ENCODE data around the gene ARHGAP29. TPM values are rescaled to one million over a fixed set of nuclear protein-coding genes. Genes with fewer than 3 reads are reported as not detected.
A peak's percentile ranks its signal among the peaks of the same experiment; 100 is the strongest.

Gene ARHGAP29
- total RNA-seq, 1 donor from 2014 or later = 131 TPM

- no peak for TF ChIP-seq CTCF (conservative IDR thresholded peaks at IDR 0.05; ENCODE audit: low read depth, low read length)
- no peak for DNase-seq (ENCODE audit: low read depth)
- H3K4me3 ChIP-seq (ENCODE audit: low read depth, low read length) = no peak overlapping the region
Measured at GRCh38 chr1:94275083-94275482, 37.7 kb upstream of the ARHGAP29 start.

DNA sequence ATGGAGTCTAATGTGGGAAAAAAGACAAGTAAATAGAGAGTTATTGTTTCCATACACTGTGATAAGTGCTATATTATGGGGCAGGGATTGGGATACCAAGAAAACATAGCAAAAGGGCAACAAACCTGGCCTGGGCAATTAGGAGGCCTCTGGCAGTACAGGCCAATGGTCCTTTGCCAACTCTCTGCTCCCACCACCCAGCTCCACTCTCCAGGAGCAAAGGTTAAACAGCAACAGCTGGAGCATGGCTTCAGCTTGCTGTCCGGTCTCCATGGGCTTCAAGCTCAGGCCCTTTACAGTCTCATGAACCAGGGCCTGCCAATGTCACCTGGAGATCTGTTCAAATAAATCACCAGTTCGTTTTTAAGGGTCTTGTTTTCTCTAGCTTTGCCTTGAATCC lies 37.2 kb upstream of the ARHGAP29 start:
- H3K4me3 ChIP-seq (ENCODE audit: low read depth, low read length) = no peak overlapping the region
- TF ChIP-seq CTCF (conservative IDR thresholded peaks at IDR 0.05; ENCODE audit: low read depth, low read length) = no peak
- DNase-seq (ENCODE audit: low read depth) = no peak

GRCh38 chr1:94273111-94273510 lies 35.7 kb upstream of the ARHGAP29 start:
- no peak for TF ChIP-seq CTCF (conservative IDR thresholded peaks at IDR 0.05; ENCODE audit: low read depth, low read length)
- no peak for DNase-seq (ENCODE audit: low read depth)

GRCh38 chr1:94272388-94272787 lies 35.0 kb upstream of the ARHGAP29 start:
- DNase-seq (ENCODE audit: low read depth) = no peak
- no peak for TF ChIP-seq CTCF (conservative IDR thresholded peaks at IDR 0.05; ENCODE audit: low read depth, low read length)
- no peak overlapping the region for H3K4me3 ChIP-seq (ENCODE audit: low read depth, low read length)

More at GRCh38 chr1:94273111-94273510, 35.7 kb upstream of the ARHGAP29 start:
- no peak overlapping the region for H3K4me3 ChIP-seq (ENCODE audit: low read depth, low read length)

DNA sequence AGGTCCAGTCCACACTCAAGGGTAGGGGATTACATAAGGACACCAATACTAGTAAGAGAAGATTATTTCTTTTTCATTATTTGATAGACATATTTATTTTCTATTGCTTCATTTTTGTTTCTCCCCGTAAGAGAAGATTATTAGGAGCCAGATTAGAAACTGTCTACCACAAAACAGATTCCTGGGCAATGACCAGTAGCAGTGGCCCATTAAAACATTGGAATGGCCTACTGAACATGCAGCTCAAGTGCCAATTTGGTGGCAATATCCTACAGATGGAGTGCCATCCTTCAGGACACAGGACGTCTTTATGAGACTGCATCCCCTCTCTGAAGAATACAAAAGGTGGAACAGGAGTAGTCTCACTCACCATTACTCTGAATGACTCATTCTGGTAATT lies 34.0 kb upstream of the ARHGAP29 start:
- DNase-seq (ENCODE audit: low read depth) = no peak
- no peak overlapping the region for H3K4me3 ChIP-seq (ENCODE audit: low read depth, low read length)
- no peak for TF ChIP-seq CTCF (conservative IDR thresholded peaks at IDR 0.05; ENCODE audit: low read depth, low read length)

GRCh38 chr1:94270801-94271203 lies 33.4 kb upstream of the ARHGAP29 start:
- H3K4me3 ChIP-seq (ENCODE audit: low read depth, low read length) = no peak overlapping the region
- peak; percentile 87 for DNase-seq (ENCODE audit: low read depth)
- TF ChIP-seq CTCF (conservative IDR thresholded peaks at IDR 0.05; ENCODE audit: low read depth, low read length) = no peak

DNA sequence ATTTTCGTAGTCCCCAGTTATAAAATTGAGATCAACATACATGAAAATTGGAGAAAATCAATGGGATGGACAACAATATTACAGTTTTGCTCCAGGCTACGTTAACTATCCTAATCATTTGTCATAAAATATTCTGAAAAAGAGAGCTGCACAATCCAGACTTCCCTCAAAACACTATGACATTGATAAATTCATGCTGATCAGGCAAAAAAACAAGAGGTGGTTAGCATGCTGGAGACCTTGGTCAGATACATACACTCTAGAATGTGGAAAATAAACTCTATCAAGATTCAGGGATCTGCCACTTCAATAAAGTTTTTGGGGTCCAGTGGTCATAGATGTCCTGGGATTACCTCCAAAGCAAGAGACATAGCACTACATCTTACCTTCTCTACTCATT lies 32.5 kb upstream of the ARHGAP29 start:
- no peak for TF ChIP-seq CTCF (conservative IDR thresholded peaks at IDR 0.05; ENCODE audit: low read depth, low read length)
- no peak for DNase-seq (ENCODE audit: low read depth)

More for the DNA sequence above, 32.5 kb upstream of the ARHGAP29 start:
- no peak overlapping the region for H3K4me3 ChIP-seq (ENCODE audit: low read depth, low read length)
